HepG2 (cell line): Measurements from ENCODE around the gene PSD4. TPM values are rescaled to one million over a fixed set of nuclear protein-coding genes. Genes with fewer than 3 reads are reported as not detected.

Experiments used
- ATAC-seq: fragments of 200-7000 bp; cut with Tn5 transposase; 3 replicates; pipeline ENCODE4 v1.9.1; 2020; ENCODE audit warnings: mild to moderate bottlenecking, moderate library complexity
- BruUV-seq: library from RNA; stranded (reverse); fragments of 400-500 nt; replicated peaks from 2 replicates; lab custom pipeline; 2021; lab: Mats Ljungman, UMichigan
- CTCF ChIA-PET: fragments of 300-600 bp; formaldehyde crosslinking; extraction: SDS; loops from one replicate; lab custom pipeline; 2021; ENCODE audit warnings: low total read pairs, inconsistent platforms, low intra/inter-chr PET ratio; lab: Yijun Ruan, JAX
- POLR2A ChIA-PET: fragments of 350-600 bp; sonication (Branson Sonifier 250); formaldehyde crosslinking; loops from one replicate; lab custom pipeline; 2020; ENCODE audit warnings: antibody characterized with exemption, inconsistent platforms; lab: Yijun Ruan, JAX
- DNase-seq: peaks from one replicate; pipeline ENCODE4 v3.0.0-alpha.2; 2015; ENCODE audit warnings: low spot score
- FAIRE-seq: peaks from 3 replicates; lab custom pipeline; 2011; peaks lifted over from hg19 to GRCh38; lab: Jason Lieb, UNC
- H2AFZ ChIP-seq: one replicate; pipeline ENCODE4 v1.6.1; 2011; ENCODE audit warnings: low read length, inconsistent platforms
- H3K27ac ChIP-seq: fragments of 300-600 bp; 3 replicates; pipeline ENCODE4 v1.8.0; 2011; ENCODE audit warnings: mixed run types, mild to moderate bottlenecking, mixed read lengths, low read length, inconsistent platforms; ENCODE audit not compliant: insufficient read depth; ENCODE audit errors: extremely low read length
- H3K27me3 ChIP-seq, 2 experiments: fragments of 200-600 bp in 1 of 2; 2 replicates in 1 of 2; 3 replicates in 1 of 2; pipeline versions ENCODE4 v1.6.0 to v1.8.0; 2011; ENCODE audit warnings: low read length in 2 of 2, mild to moderate bottlenecking in 2 of 2, moderate library complexity in 2 of 2, inconsistent platforms in 1 of 2; ENCODE audit not compliant: insufficient read depth in 2 of 2, control insufficient read depth in 1 of 2
- H3K36me3 ChIP-seq, 2 experiments: fragments of 200-600 bp in 1 of 2; replicated peaks in 1 of 2; 2 replicates in 1 of 2; 3 replicates in 1 of 2; pipeline versions ENCODE4 v1.5.1 to v1.8.0; 2011; ENCODE audit warnings: low read length in 2 of 2, inconsistent platforms in 1 of 2; ENCODE audit not compliant: insufficient read depth in 2 of 2, control insufficient read depth in 1 of 2
- H3K4me1 ChIP-seq: 2 replicates; pipeline ENCODE4 v1.5.1; 2012; ENCODE audit warnings: low read length, inconsistent platforms; ENCODE audit not compliant: insufficient read depth
- H3K4me2 ChIP-seq: 2 replicates; pipeline ENCODE4 v1.6.0; 2011; ENCODE audit warnings: low read depth, low read length, inconsistent platforms
- H3K4me3 ChIP-seq, 3 experiments: fragments of 200-600 bp in 1 of 3; sonication (generic), shearing (Covaris generic) in 1 of 3; replicated peaks in 1 of 3; 2 replicates each; pipeline ENCODE4 v1.5.1; 2011 to 2016; ENCODE audit warnings: low read length in 3 of 3, inconsistent platforms in 2 of 3, low read depth in 2 of 3, mild to moderate bottlenecking in 2 of 3, control low read depth in 1 of 3, mixed read lengths in 1 of 3; ENCODE audit not compliant: insufficient read depth in 1 of 3
- H3K79me2 ChIP-seq: one replicate; pipeline ENCODE4 v1.6.1; 2011; ENCODE audit warnings: low read length, inconsistent platforms; ENCODE audit not compliant: insufficient read depth
- H3K9ac ChIP-seq: 2 replicates; pipeline ENCODE4 v1.6.0; 2011; ENCODE audit warnings: mild to moderate bottlenecking, low read depth, low read length, inconsistent platforms; ENCODE audit not compliant: insufficient read depth
- H3K9me3 ChIP-seq: 2 replicates; pipeline ENCODE4 v1.5.1; 2012; ENCODE audit warnings: mild to moderate bottlenecking, low read length
- H4K20me1 ChIP-seq: 2 replicates; pipeline ENCODE4 v1.6.0; 2011; ENCODE audit warnings: inconsistent platforms, mild to moderate bottlenecking, low read length, moderate library complexity; ENCODE audit not compliant: insufficient read depth
- ELF3 ChIP-seq: IDR thresholded peaks from 2 replicates; pipeline ENCODE4 v1.6.1; 2016; ENCODE audit warnings: missing genetic modification reagents, missing compliant biosample characterization
- FOXK1 ChIP-seq: sonication (generic); formaldehyde crosslinking; IDR thresholded peaks from 2 replicates; pipeline ENCODE4 v1.4.0; 2020; ENCODE audit warnings: low read depth, missing genetic modification reagents, borderline replicate concordance
- LCORL ChIP-seq, 2 experiments: fragments of 450-650 bp in 1 of 2; sonication (generic) in 1 of 2; formaldehyde crosslinking in 1 of 2; IDR thresholded peaks; 2 replicates each; pipeline versions ENCODE4 v1.5.0 to v1.6.1; 2017 to 2020; ENCODE audit warnings: antibody characterized with exemption in 1 of 2, missing genetic modification reagents in 1 of 2
- MEIS1 ChIP-seq: sonication (generic); formaldehyde crosslinking; IDR thresholded peaks from 2 replicates; pipeline ENCODE4 v1.9.0; 2021; ENCODE audit warnings: mild to moderate bottlenecking, missing genetic modification reagents, moderate library complexity, borderline replicate concordance
- MEIS2 ChIP-seq: sonication (generic); formaldehyde crosslinking; IDR thresholded peaks from 2 replicates; pipeline ENCODE4 v1.9.0; 2021; ENCODE audit warnings: mild to moderate bottlenecking, missing genetic modification reagents
- NONO ChIP-seq, 2 experiments: fragments of 450-650 bp in 1 of 2; sonication (generic) in 1 of 2; formaldehyde crosslinking in 1 of 2; IDR thresholded peaks in 1 of 2; conservative IDR thresholded peaks in 1 of 2; 2 replicates each; pipeline versions ENCODE4 v1.6.1 to v1.8.0; 2017 to 2022; ENCODE audit warnings: mild to moderate bottlenecking in 1 of 2, missing genetic modification reagents in 1 of 2, moderate library complexity in 1 of 2
- PITX1 ChIP-seq: sonication (generic); formaldehyde crosslinking; IDR thresholded peaks from 2 replicates; pipeline ENCODE4 v1.5.1; 2020; ENCODE audit warnings: mild to moderate bottlenecking, missing genetic modification reagents
- RAD21 ChIP-seq: fragments of 450-650 bp; formaldehyde crosslinking; IDR thresholded peaks from 2 replicates; pipeline ENCODE4 v1.5.0; 2020; ENCODE audit warnings: mild to moderate bottlenecking
- RBM22 ChIP-seq: fragments of 200-400 bp; formaldehyde crosslinking; optimal IDR thresholded peaks from 2 replicates; pipeline ENCODE3; 2017; ENCODE audit warnings: mild to moderate bottlenecking, low read length, moderate library complexity
- TCF7 ChIP-seq: sonication (generic); IDR thresholded peaks from 2 replicates; pipeline ENCODE4 v1.6.1; 2016; ENCODE audit warnings: antibody characterized with exemption, low read depth
- XRCC5 ChIP-seq: fragments of 200-400 bp; formaldehyde crosslinking; optimal IDR thresholded peaks from 2 replicates; pipeline ENCODE3; 2017; ENCODE audit warnings: mild to moderate bottlenecking, low read length
- ZNF136 ChIP-seq: sonication (generic); formaldehyde crosslinking; IDR thresholded peaks from 2 replicates; pipeline ENCODE4 v1.8.1; 2022; ENCODE audit warnings: low read depth, mild to moderate bottlenecking, moderate library complexity, missing genetic modification reagents
- ZNF451 ChIP-seq: sonication (generic); formaldehyde crosslinking; IDR thresholded peaks from 2 replicates; pipeline ENCODE4 v1.5.0; 2020; ENCODE audit warnings: mild to moderate bottlenecking, missing genetic modification reagents
- ZNF570 ChIP-seq: sonication (generic); formaldehyde crosslinking; IDR thresholded peaks from 2 replicates; pipeline ENCODE4 v1.4.0; 2020; ENCODE audit warnings: mild to moderate bottlenecking, missing genetic modification reagents, borderline replicate concordance
- ZNF816 ChIP-seq: sonication (generic); formaldehyde crosslinking; IDR thresholded peaks from 2 replicates; pipeline ENCODE4 v1.8.0; 2022; ENCODE audit warnings: missing genetic modification reagents, mild to moderate bottlenecking, borderline replicate concordance
- WGBS: methylation state at CpG from one replicate; pipeline ENCODE4 v1.1.6; 2017; ENCODE audit warnings: low lambda C conversion rate; 5-methylcytosine and 5-hydroxymethylcytosine counted together
- in situ Hi-C: cut with HindIII; loops from 2 replicates; pipeline ENCODE4 v1.10.0; 2017; ENCODE audit warnings: low pct_unique_long_range_greater_than_20kb; ENCODE audit not compliant: extremely low pct_ligation_motif_present
- intact Hi-C: fragments of 100-400 bp; cut with micrococcal nuclease; formaldehyde crosslinking; loops from one replicate; pipeline ENCODE4 v1.10.0; 2022; ENCODE audit not compliant: unreplicated experiment
- polyA plus RNA-seq, 8 experiments: library from polyadenylated mRNA; depleted of rRNA in 3 of 8; stranded (reverse) in 7 of 8; unstranded in 1 of 8; fragments of >200 nt; fragmentation: Illumina TruSeq in 4 of 8; extraction: Trizol in 4 of 8; gene quantifications; 2 replicates each; pipeline versions ENCODE4 v1.2.1 to v1.2.3, GENCODE V29; 2011 to 2016; ENCODE audit warnings: low read depth in 4 of 8, missing spikeins in 1 of 8, mixed read lengths in 1 of 8; ENCODE audit not compliant: insufficient read depth in 1 of 8
- total RNA-seq, 5 experiments: library from RNA; depleted of rRNA; stranded (reverse); fragments of >200 nt; fragmentation: Illumina TruSeq; extraction: Trizol; gene quantifications; 2 replicates each; pipeline ENCODE4 v1.2.3, GENCODE V29; 2016; ENCODE audit warnings: low read depth in 1 of 5
- TF ChIP-seq, protein P1 (sequence below): sonication (generic); formaldehyde crosslinking; conservative IDR thresholded peaks from 2 replicates; pipeline ENCODE4 v1.8.0; 2022; ENCODE audit warnings: low read depth, missing genetic modification reagents
- TF ChIP-seq, protein P2 (sequence below): sonication (generic); formaldehyde crosslinking; IDR thresholded peaks from 2 replicates; pipeline ENCODE4 v1.8.1; 2023; ENCODE audit warnings: mild to moderate bottlenecking, inconsistent platforms, moderate library complexity, missing genetic modification reagents, borderline replicate concordance

Gene PSD4
- total and polyA plus RNA-seq, 2 of the 13 experiments (the other 11 are each of a cell fraction or from before 2014, with no cell fraction given): 5.8 to 9.4 TPM

DNA sequence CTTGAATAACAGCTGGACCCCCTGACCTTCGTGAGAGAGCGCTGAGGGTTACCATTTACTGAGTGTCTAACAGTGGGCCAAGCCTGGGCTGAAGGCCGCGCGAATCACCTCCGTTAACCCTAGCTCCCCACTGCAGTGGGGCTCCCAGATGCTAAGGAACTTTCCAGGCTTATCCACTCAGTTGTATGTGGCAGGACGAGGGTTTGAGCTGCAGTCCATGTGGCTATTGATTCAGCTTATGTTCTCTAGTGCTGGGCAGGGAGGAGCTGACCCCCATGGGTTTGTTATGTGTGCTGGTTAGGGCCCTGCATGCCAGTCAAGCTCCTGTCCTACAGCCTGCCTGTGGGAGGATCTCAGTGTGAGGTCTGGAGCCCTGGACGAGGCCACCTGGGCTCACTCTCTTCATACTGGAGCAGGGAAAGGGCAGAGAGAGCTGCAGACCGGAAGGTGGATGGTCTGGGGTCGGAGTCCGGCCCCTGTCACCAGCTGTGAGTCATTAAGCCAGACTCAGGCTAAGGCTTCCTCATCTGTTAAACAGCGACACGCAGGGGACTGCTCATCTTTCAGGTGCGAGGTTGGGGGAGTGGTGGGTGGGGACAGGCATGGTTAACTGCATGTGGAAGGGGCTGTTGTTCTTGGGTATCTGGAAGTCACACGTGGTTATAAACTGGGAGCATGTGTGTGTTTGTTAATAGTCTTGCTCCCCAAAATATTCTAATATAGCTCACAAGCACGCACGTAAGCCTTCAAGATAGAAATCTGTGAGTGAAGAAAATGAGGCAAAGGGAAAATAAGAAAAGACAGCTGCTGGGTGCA, 6.6 kb downstream of the PSD4 start:
- Histone ChIP-seq H3K27ac (peak overlapping the region; percentile 61), H3K79me2 (no peaks in the 10 kb centered on the region), H3K4me3 (peak overlapping the region in 1 of 3 experiments; percentile 30; a peak in 2 of 6 replicates), H4K20me1 (no peaks in the 10 kb centered on the region), H2AFZ (no peak overlapping the region), H3K4me2 (peak overlapping the region; percentile 65), H3K4me1 (peaks cover 62% of the 10 kb centered on the region), H3K9ac (peak overlapping the region; percentile 37), H3K36me3 (no peaks in the 10 kb centered on the region; a peak in 1 of 5 replicates), H3K27me3 (0 out of 5 replicates have a peak, but pooled peaks cover 0 to 4% of the 10 kb centered on the region in 2 experiments), H3K9me3 (no peaks in the 10 kb centered on the region)
- FAIRE-seq (peak; percentile 94), DNase-seq (peak; percentile 86), ATAC-seq (peak; percentile 94)
- POLR2A ChIA-PET: interaction anchor here (0.6 to 6.4 kb wide), 14 partner anchors 8 to 103 kb away, joined by 3 to 97 read pairs (median 4); partner anchors contain the start of gene IL1RN
- WGBS: 31% methylated on average over 17 of the region's 17 CpGs
- in situ Hi-C loops: no loop called here
- no TSS peak for BruUV-seq
- intact Hi-C loops: loop anchor here (1.0 to 2.0 kb wide), 3 partner anchors 14 to 42 kb away; no protein-coding TSS in a partner anchor
- CTCF ChIA-PET: interaction anchor here (0.7 to 1.8 kb wide), 2 partner anchors 43 to 96 kb away, joined by 3 to 24 read pairs; no protein-coding TSS in a partner anchor
- peak; percentile 68; the same call in 1 of the 2 replicates for TF ChIP-seq ZNF451
- TF ChIP-seq TCF7: no peak
- TF ChIP-seq ELF3 (CRISPR knock-in tag): peak; percentile 92
- no peak for TF ChIP-seq ZNF570 (CRISPR knock-in tag)
- TF ChIP-seq RBM22: no peak
- peak; percentile 93 for TF ChIP-seq MEIS2 (CRISPR knock-in tag)
- peak; percentile 74 for TF ChIP-seq XRCC5
- TF ChIP-seq, protein P1, sequence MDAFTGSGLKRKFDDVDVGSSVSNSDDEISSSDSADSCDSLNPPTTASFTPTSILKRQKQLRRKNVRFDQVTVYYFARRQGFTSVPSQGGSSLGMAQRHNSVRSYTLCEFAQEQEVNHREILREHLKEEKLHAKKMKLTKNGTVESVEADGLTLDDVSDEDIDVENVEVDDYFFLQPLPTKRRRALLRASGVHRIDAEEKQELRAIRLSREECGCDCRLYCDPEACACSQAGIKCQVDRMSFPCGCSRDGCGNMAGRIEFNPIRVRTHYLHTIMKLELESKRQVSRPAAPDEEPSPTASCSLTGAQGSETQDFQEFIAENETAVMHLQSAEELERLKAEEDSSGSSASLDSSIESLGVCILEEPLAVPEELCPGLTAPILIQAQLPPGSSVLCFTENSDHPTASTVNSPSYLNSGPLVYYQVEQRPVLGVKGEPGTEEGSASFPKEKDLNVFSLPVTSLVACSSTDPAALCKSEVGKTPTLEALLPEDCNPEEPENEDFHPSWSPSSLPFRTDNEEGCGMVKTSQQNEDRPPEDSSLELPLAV: no peak
- peak; percentile 20; the same call in 1 of the 2 replicates for TF ChIP-seq ZNF816 (CRISPR knock-in tag)
- TF ChIP-seq, protein P2, sequence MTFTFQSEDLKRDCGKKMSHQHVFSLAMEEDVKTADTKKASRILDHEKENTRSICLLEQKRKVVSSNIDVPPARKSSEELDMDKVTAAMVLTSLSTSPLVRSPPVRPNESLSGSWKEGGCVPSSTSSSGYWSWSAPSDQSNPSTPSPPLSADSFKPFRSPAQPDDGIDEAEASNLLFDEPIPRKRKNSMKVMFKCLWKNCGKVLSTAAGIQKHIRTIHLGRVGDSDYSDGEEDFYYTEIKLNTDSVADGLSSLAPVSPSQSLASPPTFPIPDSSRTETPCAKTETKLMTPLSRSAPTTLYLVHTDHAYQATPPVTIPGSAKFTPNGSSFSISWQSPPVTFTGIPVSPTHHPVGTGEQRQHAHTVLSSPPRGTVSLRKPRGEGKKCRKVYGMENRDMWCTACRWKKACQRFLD (CRISPR knock-in tag): peak; percentile 49; the same call in 1 of the 2 replicates
- no peak for TF ChIP-seq NONO (IDR thresholded peaks at IDR 0.05)
- TF ChIP-seq NONO (CRISPR knock-in tag; conservative IDR thresholded peaks at IDR 0.05): peak; percentile 57; the same call in 1 of the 2 replicates
- 0 out of 2 replicates have a peak, but pooled peaks have one; percentile 24 for TF ChIP-seq ZNF136 (CRISPR knock-in tag)
- peak; percentile 72 for TF ChIP-seq PITX1 (CRISPR knock-in tag)
- TF ChIP-seq LCORL (IDR thresholded peaks at IDR 0.05): 0 out of 2 replicates have a peak, but pooled peaks have one; percentile 21
- TF ChIP-seq LCORL (CRISPR knock-in tag; IDR thresholded peaks at IDR 0.05): peak; percentile 50; the same call in 1 of the 2 replicates
- peak; percentile 71; the same call in 1 of the 2 replicates for TF ChIP-seq RAD21 (CRISPR knock-in tag)
- peak; percentile 43; the same call in 1 of the 2 replicates for TF ChIP-seq FOXK1
- TF ChIP-seq MEIS1 (CRISPR knock-in tag): peak; percentile 26; the same call in 1 of the 2 replicates
